HG03378 (cell line): Measurements from ENCODE around the gene DESI1.
A peak's percentile ranks its signal among the peaks of the same experiment; 100 is the strongest.
"Not testable (repeated sequence)": the region's sequence is repeated elsewhere in the genome, so short reads cannot be mapped to it uniquely, and the experiment has no call there.

Experiments
- ATAC-seq: cut with Tn5 transposase; IDR thresholded peaks from one replicate; pipeline ENCODE4 v1.9.1; 2021; ENCODE audit warnings: mild to moderate bottlenecking, moderate library complexity; ENCODE audit not compliant: unreplicated experiment

Gene DESI1

DNA sequence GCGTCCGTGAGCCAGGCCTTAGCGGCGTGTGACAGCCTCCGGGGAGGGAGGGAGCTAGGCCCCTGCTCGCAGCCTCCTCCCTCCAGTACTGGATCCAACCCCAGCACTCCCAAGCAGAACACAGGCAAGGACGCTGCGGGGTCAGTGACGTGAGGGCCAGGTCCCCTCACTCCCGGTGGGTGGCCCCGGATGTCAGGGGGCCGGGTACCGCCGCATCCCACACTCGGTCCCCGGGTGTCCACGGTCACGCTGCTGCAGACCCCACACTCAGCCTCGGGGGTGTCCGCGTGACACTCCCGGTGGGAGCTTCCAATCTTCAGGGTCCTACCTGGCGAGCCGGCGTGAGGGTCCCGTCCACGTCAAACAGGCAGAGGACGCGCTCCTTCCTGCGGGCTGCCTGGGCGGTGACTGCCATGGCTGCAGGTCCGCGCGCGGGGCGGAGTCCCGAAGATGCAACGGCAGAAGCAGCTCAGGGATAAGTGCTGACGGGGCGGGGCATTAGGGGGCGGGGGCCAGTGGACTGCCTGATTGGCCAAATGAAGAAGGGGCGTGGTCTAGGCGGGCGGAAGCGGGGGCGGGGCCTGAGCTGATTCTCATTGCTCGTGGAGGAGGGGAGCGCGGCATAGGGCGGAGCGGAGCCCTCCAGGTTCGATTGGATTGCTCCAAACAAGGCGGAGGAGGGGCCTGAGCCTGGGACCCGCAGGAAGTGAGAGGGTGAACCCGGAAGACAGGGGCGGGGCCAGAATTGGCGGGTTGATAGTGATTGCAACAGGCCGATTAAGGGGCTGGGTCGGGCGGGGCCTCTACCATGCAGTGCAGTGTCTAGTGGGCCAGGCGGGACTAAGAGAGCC lies 31.2 kb downstream of the DESI1 start, which contains the start of gene PMM1:
Gene PMM1 (minus strand): TSS at position 450 of the 851 bp plus-strand sequence. CDS start 35 bp downstream, at position 415.
- peak; percentile 84 for ATAC-seq

DNA sequence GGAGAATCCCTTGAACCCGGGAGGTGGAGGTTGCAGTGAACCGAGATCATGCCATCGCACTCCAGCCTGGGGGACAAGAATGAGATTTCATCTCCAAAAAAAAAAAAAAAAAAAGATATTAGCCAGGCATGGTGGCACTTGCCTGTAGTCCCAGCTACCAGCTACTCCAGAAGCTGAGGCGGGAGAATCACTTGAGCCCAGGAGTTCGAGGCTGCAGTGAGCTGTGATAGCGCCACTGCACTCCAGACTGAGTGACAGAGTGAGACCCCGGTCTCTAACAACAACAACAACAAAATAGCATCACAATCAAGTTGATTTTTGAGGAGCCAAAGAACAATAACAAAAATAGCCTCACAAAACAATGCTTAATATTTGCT lies 33.5 kb downstream of the DESI1 start:
- no peak for ATAC-seq

DNA sequence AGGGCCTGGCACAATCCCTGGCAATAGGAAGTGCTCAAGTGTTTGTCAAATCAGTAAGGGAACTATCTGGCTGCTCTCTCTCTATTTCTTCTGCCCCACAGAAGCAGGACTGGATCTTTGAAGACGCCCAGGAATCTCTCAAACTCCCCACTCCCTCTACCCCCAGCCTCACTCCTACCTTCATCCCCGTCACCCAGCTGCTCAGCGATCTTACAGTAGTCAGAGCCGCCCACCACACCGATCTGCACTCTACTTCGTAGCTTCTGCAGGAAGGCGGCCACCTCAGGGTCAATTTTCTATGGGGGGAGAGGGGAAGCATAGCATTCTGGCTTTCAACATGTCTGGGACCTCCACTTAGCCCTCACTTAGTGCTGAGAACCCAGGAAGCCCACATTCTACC lies 34.9 kb downstream of the DESI1 start:
- no peak for ATAC-seq

DNA sequence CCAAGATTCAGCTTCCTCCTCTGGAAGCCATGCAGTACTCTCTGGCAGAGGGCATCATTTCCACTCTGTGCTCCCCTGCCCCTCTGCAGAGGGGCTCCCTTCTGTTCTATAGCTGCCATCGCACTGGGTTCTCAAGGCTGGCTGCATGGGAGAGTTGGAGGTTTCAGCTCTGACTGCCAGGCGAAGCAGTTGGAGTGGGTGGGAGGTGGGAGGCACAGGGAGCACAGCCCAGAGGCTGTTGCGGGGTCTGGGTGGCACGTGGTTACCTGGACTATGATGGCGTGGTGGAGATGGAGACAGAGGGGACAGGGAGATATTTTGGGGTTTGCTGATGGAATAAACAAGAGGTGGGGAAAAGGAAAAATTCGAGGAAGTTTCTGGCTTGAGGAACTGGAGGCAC lies 36.0 kb downstream of the DESI1 start:
- ATAC-seq: no peak

DNA sequence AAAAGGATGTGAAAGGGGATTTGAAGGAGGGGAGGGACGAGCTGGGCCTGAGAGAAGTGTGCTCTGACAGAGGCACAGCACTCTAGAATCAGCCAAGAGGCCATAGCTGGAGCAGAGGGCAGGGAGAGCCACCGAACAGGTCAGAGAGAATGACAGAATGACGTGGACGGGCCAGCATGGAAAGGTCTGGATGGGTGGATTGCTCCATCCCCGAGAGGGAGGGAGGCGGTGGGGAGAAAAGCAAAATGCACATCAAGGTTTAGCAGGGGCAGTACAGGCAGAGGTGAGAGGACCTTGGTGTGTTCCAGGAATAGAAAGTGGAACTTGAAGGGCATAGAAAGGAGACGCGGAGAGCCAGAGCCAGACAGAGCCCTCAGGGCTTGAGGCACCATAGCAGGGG lies 38.1 kb downstream of the DESI1 start:
- no peak for ATAC-seq

DNA sequence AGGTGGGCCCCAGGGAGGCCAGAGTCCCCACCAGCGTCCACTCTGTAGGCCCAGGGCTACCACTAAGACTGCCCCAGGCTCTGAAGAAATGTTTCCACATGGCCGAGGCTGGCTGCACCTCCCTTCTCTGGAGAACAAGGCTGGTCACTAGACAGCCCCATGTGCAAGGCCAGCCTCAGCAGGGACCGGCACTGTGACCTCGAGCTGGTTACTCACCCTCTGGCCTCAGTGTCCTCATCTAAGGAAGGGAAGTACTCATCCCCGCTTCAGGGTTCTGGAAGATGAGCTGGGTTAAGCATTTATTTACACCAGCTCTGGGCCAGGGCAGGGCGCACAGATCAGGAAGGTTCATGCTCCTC lies 40.9 kb downstream of the DESI1 start:
- no peak for ATAC-seq

DNA sequence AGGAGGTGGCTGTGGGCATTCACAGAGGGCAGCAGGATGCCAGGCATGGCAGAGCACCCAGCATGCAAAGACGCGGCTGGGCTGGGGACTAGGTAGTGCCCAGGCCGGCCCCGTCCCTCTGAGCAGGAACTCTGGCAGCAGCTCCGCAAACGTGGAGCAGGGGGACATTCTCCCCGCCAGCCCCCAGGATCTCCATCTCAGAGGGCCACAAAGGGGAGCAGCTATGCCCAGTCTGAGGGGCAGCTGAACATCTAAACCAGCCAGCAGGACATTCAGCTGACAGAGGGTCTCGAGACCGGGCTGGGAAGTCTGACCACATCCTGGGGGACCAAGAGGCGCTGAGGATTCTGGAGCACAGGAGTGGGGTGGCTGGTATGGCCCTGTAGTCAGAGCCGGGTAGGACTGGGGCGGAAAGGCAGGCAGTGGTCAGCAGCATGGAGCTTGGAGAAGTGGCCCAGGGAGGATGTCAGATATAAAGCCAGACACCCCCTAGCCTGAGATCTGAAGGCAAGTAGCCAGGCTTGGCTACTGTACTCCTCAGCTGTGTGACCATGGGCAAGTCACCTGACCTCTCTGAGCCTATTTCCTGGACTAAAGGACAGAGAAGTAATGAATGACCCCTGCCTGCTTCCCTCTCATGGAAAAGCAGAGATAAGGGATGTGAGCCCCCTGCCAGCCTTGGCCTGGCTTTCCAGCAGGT lies 41.4 kb downstream of the DESI1 start:
- no peak for ATAC-seq

DNA sequence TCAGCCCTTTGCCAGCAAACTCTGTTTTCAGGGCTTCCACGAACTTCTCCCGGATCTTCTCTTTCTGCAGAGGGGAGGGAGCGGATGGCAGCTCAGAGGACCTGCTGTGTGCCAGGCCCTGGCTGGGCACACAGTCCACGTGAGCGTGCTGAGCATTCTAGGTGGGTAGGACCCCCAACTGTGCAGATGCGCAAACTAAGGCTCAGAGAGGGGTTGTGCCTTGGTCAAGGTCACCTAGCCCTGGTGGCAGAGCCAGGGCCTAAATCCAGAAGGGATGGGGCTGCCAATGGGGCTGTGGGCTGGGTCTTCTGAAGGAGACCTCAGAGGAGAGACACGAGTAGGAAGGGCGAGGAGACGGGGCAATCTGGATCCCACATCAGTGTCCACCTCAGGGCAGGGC lies 42.0 kb downstream of the DESI1 start:
- ATAC-seq: no peak

DNA sequence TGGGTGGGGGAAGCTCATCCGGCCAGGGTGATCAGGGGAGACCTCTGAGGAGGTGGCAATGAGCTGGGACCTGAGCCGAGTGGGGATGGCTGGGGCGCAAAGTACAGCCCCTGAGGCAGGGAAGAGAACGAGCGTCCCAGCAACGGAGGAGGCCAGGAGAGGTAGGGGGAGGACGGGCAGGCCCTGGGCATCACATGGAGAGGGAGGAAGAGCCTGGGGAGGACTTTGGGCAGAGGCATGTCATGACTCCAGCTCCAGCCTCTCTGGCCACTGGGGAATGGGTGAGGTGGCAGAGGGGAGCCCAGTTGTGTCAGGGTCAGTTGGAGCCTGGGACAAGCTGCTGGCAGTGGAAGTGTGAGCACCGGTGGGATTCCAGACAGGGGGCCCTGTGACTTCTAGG lies 42.7 kb downstream of the DESI1 start:
- no peak for ATAC-seq

DNA sequence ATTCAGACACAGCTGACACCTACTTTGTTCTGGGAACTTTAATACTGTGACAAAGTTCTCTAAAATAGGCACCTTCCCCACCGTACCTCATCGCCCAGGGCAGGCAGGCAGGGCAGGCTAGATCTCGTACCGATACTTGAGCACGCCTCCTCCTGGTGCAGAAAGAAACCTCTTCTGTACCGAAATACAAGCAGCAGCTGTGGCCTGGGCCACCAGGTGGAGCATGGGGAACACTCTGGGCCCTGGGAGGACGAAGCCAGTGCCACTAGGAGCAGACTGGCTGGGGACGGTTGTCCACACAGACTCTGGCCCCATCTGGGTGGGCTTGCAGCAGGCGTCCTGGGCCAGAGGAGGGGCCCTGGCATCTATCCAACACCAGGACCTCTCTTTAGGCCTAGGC lies 44.0 kb downstream of the DESI1 start:
- ATAC-seq: no peak

DNA sequence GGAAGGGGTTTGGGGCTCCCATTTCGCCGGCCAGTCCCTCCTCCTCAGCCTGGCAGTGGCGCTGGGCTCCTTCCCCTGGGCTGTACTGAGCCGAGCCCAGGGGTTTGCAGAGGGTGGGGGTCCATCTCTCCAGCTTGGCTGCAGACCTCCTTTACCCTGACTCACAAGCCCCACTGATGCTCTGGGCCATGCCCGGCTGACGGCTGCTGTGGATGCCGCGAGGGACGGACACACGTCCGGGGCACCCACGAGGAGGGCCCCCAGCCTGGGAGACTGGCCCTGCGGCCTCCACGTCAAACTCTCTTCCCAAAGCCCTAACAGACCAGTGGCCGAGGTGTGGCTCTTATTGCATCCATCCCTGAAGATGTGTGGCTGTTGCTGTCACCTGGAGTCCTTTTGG lies 45.3 kb downstream of the DESI1 start:
- no peak for ATAC-seq

DNA sequence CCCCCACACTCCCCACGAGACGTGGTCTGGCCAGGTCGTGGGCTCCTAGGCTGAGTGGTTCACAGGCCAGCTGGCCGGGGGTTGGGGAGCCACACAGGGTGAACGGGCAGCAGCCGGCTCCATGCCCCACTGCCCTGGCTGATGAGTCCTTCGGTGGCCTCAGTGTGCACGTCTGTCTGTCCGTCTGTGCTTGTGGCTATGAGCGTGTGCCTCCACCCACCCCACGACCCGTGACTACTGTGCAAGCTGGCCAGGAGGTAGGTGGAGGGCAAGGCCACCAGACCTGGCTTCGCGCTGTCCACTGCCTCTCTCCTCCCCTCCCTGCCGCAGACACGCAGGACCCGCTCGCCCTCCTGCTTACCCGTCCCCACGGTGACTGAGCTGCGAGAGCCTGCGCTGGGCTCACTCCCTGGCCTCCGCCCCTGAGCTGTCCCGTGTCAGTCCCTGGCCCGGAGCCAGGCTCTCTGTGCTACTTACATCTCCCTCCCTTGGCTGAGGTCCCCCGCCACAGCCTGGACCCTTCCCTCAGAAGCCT lies 45.9 kb downstream of the DESI1 start:
- ATAC-seq: no peak

DNA sequence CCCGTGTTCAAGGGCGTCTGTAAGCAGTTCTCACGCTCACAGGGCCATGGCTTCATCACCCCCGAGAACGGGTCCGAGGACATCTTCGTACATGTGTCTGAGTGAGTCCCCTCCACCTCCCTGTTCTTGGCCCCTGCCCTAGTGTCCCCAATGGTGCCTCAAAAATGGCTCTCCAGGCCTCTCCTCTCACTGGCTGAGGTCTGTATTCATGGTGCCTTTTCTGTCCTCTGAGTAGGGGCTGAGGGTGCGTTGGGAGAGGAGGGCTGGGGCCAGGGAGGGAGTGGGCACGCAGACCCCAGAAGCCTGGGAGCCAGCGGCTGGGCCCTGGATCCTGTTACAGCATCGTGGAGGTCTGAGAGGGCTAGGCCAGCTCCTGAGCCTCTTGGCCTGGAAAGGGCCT lies 47.2 kb downstream of the DESI1 start:
- ATAC-seq: no peak

DNA sequence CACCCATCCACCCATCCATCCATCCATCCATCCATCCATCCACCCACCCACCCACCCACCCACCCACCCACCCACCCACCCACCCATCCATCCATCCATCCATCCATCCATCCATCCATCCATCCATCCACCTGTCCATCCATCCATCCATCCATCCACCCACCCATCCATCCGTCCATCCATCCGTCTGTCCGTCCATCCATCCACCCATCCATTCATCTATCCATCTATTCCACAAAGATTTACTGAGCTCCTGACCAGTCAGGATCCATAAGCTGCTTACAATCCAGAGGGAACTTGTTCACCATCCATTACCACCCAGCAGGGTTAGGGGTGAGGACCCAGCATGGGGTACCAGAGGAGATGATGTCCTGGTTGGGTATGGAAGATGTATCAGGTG lies 48.5 kb downstream of the DESI1 start:
- ATAC-seq: not testable (repeated sequence)

DNA sequence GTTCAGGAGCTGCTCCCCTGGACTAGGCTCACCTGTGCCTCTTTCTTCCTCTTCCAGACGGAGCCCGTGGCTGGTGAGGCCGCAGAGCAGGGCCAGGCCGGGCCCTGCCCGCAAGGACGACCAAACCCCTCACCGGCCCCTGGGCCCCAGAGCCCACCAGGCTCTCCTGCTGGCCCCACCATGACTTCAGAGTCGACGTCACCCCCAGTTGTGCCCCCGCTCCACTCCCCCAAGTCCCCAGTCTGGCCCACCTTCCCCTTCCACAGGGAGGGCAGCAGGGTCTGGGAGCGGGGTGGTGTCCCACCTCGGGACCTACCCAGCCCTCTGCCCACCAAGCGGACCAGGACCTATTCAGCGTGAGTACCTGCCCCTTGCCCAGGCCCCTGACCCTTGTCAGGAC lies 49.1 kb downstream of the DESI1 start:
- no peak for ATAC-seq

DNA sequence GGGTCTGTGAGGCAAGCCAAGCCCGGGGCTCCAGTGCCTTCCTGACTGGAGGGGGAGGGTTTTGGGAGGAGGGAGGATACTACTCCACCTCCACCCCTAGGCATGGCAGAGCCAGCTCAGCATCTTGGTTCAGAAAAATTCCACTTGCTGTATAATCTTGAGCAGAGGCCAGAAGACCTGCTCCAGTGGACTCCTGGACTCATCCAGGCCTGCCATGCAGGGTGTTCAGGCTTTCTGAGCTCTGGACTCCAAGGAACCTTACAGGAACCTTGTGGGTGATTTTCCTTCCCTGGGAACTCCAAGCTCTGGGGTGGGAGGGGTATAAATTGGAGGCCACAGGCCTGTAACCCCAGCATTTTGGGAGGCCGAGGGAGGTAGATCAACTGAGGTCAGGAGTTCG lies 50.6 kb downstream of the DESI1 start:
- no peak for ATAC-seq

DNA sequence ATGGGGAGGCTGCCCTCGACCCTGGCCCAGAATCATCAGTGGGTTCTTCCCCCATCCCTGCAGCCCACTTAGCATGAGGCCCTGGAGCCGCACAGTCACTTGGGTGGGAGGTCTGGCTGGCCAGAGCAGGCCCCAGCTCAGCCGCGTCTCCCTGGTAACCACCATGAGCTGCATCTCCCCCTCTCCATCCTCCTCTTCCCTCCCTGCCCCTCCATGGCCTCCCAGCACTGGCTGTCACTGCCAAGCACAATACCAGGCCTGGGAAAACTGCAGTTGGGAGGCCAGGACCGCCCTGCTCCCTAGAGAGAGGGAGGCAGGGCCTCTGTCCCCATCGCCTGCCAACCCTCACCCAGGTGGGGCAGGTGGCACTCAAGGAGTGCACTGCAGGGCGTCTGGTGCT lies 52.0 kb downstream of the DESI1 start:
- ATAC-seq: no peak

DNA sequence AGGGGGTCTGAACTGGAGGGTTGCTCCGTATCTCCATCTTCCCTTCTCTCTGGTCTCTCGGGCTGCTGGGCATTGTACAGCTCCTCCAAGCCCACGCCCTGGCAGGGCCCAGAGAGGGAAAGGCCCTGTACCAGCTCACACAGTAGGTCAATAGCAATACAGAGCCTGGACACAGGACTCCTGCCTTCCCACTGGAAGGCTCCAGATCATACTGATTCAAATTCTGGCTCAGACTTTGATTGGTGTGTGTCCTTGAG lies 53.4 kb downstream of the DESI1 start:
- ATAC-seq: no peak

DNA sequence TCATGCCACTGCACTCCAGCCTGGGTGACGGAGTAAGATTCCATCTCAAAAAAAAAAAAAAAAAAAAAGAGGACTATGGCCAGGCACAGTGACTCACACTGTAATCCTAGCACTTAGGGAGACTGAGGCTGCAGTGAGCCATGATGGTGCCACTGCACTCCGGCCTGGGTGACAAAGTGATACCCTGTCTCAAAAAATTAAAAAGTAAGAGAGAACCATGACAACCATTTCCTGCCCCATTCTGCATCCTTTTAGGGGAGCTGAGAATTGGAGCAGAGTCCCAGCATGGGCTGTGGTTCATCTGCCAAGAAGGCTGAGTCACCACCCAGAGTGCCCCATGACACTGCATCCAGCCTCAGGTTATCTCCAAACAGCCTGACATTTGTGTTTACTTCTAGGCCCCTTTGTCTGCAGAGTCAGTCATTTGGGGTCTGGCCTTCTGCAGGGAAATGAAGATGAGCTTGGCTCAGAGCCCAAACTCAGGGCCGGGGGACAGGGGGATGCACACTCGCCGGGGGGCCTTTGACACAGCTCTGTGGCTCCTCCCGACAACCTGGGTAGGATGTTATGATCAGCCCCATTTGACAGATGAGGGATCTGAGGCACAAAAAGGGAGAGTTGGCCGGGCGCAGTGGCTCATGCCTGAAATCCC lies 55.3 kb downstream of the DESI1 start:
- ATAC-seq: no peak

DNA sequence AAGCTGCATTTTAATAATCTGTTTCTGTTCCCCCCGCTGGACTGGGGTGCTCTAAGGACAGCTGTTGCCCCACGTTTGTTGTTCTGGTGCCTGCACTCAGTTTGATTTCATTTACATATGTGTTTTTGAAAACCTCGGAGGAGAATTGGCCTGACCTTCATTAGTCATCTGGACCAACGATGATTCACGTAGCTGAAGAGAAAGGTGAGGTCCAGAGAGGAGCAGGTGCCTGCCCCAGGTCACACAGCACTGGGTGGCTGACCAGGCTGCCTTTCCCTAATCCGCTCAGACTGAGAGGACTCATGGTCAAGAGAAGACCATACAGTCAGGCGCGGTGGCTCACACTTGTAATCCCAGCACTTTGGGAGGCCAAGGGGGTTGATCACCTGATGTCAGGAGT lies 56.3 kb downstream of the DESI1 start:
- no peak for ATAC-seq

DNA sequence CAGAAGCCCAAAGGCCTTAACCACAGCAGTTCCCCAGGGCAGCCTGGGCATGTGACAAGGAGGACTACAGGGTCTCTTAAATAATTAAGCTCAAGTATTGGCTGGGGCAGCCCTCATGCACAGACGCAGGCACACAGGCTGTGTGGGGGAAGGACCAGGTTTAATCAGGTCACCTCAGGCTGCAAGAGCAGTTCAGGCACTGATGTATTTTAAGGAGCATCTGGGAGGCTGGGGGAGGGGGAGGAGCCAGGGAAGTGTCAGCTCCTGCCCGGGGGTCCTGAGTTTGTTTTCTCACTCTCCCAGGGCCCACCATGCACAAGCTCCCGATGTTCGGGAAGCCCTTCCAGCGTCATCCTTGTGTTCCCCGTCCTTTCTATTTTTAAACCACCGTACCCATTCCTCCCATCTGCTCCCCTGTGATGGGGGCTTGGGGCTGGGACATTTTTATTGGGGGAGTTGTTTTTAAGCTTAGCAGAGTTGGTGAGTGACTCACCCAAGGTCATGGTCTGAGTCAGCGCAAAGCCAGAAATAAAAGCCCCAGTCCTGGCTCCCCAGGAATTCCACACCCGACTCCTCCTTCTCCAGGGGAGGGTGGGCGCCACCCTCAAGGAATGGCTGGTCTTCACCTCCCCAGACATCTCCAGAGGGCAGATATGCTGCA lies 57.7 kb downstream of the DESI1 start:
- ATAC-seq: no peak

DNA sequence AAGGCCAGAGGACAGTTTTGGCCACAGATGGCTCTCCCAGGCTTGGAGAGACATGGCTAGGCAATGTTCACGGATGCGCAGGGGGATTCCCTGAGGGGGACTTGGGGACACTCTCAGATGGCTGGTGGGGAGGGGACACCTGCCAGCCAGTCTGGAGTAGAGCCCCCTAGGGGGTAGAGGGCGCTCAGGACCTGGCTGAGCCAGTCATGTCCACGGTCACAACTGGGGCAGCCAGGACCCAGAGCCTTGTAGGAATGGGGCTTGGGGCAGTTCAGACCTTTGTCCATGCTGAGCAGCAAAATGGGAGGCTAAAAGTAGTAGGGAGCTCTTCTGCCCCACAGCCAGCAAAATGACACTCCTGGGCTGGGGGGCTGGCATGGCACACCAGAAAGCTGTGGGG lies 58.4 kb downstream of the DESI1 start:
- ATAC-seq: no peak
